Measurements from ENCODE around the gene LONRF3.
A peak's percentile ranks its signal among the peaks of the same experiment; 100 is the strongest.

The LONRF3 gene

GRCh38 chrX:118974088-118974907, at the start of gene LONRF3:
Gene LONRF3, plus strand, starts transcription at chrX:118974618. Its CDS starts 163 bp downstream, at chrX:118974781.
- no peak for DNase-seq

DNA sequence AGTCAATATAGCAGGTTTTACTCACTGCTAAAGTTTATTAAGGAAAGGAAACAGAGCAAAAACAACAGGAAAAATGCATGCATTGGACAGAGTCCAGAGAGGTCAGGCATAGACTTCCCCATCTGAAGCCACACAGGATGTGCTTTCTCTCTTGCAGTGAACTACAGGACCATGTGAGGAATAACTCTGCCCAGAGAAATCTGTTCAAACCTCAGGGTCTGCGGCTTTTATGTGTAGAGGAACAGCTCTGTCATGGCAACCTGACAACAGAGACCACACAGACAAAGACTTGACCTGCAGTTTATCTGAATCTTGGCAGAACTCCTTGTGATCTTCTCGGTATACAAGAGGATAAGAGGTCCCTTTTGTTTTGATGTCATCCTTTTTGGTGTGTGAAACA, 46.3 kb upstream of the LONRF3 start:
- no peak for DNase-seq

DNA sequence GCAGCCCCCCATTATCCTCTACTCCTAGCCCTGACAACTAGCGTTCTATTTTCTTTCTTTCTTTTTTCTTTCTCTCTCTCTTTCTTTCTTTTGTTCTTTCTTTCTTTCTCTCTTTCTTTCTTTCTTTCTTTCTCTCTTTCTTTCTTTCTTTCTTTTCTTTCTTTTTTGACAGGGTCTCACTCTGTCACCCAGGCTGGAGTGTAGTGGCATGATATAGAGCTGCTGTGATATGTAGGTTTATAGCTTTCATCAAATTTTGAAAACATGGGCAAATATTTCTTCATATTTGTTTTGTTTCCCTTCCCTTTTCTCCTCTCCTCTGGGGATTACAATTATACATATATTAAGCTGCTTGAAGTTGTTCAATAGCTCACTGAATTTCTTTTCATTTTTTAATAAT, 39.1 kb upstream of the LONRF3 start:
- no peak for DNase-seq

DNA sequence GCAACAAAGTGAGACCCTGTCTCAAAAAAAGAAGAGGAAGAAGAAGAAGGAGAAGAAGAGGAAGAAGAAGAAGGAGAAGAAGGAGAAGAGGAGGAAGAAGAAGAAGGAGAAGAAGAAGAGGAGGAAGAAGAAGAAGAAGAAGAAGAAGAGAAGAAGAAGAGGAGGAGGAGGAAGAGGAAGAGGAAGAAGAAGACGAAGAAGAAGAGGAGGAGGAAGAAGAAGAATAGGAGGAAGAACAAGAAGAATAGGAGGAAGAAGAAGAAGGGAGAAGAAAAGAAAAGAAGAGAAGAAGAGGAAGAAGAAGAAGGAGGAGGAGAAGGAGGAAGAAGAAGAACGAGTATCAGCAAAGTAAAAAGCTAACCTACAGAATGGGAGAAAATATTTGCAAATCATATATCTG, 33.3 kb upstream of the LONRF3 start:
- DNase-seq = no peak

DNA sequence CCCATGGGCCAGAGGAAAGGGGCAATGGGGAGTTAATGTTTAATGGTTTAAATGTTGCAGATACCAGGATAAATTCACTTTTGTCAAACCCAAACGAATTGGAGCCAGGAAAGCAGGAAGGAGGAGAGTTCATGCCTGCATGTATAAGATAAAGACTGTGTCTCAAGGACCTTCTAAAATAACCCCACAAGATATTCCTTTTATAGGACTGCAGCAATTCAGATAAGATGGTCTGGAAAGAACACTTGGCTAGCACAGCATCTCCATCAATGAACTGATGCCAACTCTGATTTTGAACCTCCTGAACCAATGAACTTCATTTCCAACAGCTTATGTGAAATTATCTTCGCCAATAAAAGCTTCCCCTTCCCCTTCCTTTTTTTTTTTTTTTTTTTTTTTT, 31.3 kb upstream of the LONRF3 start:
- no peak for DNase-seq

DNA sequence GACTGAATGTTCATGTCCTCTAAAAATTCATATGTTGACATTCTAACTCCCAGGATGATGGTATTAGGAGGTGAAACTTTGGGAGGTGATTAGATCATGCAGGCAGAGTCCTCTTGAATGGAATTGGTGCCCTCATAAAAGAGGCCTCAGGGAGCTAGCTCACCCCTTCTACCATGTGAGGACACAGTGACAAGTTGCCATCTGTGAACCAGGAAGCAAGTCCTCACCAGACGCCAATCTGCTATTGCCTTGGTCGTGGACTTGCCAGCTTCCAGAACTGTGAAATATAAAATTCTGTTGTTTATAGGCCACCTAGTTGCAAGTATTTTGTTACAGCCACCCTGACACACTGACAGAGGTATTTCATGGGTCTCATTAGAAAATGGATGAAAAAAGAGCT, 28.5 kb upstream of the LONRF3 start:
- no peak for DNase-seq

DNA sequence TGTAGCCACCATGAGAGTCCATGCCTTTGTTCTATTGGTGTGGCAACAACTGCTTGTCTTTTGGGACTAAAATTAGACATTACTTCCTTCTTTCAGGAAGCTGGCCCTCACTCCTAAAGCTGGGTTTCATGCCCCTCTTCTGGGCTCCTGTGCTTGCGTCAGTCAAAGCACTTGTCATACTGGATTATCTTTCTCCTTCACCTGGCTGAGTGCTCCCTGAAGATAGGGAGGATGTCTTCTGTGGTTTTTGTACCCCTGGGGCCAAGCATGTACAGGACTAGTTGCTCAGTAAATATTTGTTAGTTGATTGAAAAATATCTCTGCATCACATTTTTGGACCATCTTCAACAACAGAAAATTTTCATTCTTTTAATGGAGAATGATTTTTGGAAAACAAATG, 26.1 kb upstream of the LONRF3 start:
- no peak for DNase-seq

- DNase-seq = no peak
Measured at GRCh38 chrX:118961866-118962560, 12.4 kb upstream of the LONRF3 start.

GRCh38 chrX:118963159-118963558, 11.3 kb upstream of the LONRF3 start:
- DNase-seq = no peak

DNA sequence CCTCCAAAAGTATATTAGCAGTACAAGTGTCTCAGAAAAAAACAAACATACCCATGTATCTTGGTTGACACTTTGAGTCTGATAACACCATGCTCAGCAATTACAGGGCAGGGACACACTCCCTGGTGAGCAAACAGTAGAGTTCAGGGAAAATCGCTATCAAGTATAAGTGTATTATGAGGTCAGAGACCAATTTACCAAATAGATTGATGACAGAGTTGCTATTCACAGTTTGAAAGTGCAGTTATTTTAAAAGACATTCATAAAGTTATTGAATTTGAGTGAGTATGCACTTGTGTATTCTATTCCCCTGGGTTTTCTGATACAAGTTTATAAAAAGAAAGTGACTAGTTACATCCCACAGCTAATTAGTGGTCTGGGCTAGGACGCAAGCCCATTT, 10.2 kb upstream of the LONRF3 start:
- no peak for DNase-seq

DNA sequence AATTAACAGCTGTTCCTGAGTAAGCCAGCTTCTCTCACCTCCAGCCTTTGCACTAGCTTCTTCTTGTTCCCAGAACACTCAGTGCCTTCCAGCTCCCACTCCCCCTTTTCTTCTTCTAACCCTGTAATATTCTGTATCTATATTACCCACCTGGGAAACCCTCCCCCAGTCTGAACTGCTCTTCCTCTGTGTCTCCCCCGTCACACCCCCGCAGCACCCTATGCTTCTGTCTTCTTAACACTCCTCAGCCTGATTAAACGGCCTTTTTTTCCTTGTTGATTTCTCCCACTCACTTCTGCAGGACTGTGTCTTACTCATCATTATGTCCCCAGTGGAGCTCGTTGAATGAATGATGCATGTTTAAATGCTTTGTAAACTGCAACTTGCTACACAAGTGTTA, 9.0 kb upstream of the LONRF3 start:
- DNase-seq = no peak

- no peak for DNase-seq
Measured at GRCh38 chrX:118968031-118968430, 6.4 kb upstream of the LONRF3 start.

- DNase-seq = no peak
Measured at GRCh38 chrX:118971552-118971951, 2.9 kb upstream of the LONRF3 start.

- no peak for DNase-seq
Measured at GRCh38 chrX:118973389-118974087, 880 bp upstream of the LONRF3 start.

GRCh38 chrX:118974908-118975671, 672 bp downstream of the LONRF3 start:
- no peak for DNase-seq

DNA sequence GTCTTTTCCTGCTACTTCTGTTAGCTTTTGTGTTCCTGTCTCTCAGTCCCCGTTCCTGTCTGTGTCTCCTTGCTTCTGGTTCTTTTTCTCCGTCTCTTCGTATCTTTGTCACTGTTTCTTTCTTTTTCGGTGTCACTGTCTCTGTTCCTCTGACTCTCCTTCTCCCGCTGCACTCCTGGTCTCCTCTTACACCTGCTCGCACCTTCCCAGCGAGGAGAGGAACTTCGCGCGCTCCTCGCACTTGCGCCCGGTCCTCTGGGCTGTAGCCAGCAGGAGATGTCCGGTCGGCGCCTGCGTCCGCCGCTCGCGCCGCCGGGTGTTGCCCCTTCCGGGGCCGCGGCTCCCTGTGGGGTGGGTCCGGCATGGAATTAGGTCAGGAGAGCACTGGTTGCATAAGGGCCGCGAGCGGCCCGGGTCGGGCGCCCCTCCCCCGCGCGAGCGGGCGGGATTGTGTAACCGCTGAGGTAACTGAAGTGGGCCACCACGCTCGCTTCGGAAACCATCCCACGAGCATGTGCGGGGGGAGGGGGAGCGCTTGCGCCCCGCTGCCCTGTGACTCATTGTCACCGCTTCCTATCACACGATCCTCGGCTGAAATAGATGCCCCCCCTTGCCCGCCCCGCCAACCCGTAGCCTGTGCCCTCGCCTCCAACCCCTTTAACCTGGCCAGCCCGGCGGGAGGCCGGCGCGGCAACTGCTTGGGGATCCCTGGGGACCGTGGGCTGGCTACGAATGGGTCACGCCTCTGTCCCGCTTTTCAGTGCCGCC, 1.6 kb downstream of the LONRF3 start:
- DNase-seq = no peak

GRCh38 chrX:118976599-118977340, 2.4 kb downstream of the LONRF3 start:
- DNase-seq = peak; percentile 4

- no peak for DNase-seq
Measured at GRCh38 chrX:118977424-118977823, 3.0 kb downstream of the LONRF3 start.

- DNase-seq = no peak
Measured at GRCh38 chrX:118978451-118978850, 4.0 kb downstream of the LONRF3 start.

GRCh38 chrX:118980761-118981160, 6.3 kb downstream of the LONRF3 start:
- DNase-seq = no peak

- DNase-seq = no peak
Measured at GRCh38 chrX:118983513-118983912, 9.1 kb downstream of the LONRF3 start.

- no peak for DNase-seq
Measured at GRCh38 chrX:118988911-118989310, 14.5 kb downstream of the LONRF3 start.
